Kidney (tissue), 14 donors: ENCODE data around the gene MARCOL. TPM values are rescaled to one million over a fixed set of nuclear protein-coding genes. Genes with fewer than 3 reads are reported as not detected.
"Not testable (repeated sequence)": the region's sequence is repeated elsewhere in the genome, so short reads cannot be mapped to it uniquely, and the experiment has no call there.

Experiments used
- DNase-seq, 5 donors: peaks; one replicate each; pipeline ENCODE4 v3.0.0-alpha.2; 2013 to 2020
- FAIRE-seq: peaks from 2 replicates; lab custom pipeline; 2012; peaks lifted over from hg19 to GRCh38; lab: Jason Lieb, UNC
- H3K27ac ChIP-seq, 2 donors: one replicate each; pipeline ENCODE4 v1.7.0; 2013; ENCODE audit warnings: low read depth in 2 of 2, low read length in 2 of 2, inconsistent platforms in 1 of 2
- H3K27me3 ChIP-seq: one replicate; pipeline ENCODE4 v1.7.1; 2013; ENCODE audit warnings: low read length, inconsistent platforms; ENCODE audit not compliant: control insufficient read depth, insufficient read depth
- H3K36me3 ChIP-seq, 3 donors: one replicate each; pipeline versions ENCODE4 v1.7.0 to v1.7.1; 2013; ENCODE audit warnings: low read length in 3 of 3, control low read depth in 1 of 3, inconsistent platforms in 1 of 3; ENCODE audit not compliant: insufficient read depth in 3 of 3, control insufficient read depth in 2 of 3
- H3K4me1 ChIP-seq, 3 donors: one replicate each; pipeline versions ENCODE4 v1.7.0 to v1.7.1; 2013; ENCODE audit warnings: low read length in 3 of 3, inconsistent platforms in 1 of 3, low read depth in 1 of 3; ENCODE audit not compliant: control insufficient read depth in 2 of 3, insufficient read depth in 2 of 3
- H3K4me3 ChIP-seq, 3 donors: one replicate each; pipeline versions ENCODE4 v1.7.0 to v1.8.1; 2013; ENCODE audit warnings: low read length in 3 of 3, control low read depth in 1 of 3, inconsistent platforms in 1 of 3
- H3K9ac ChIP-seq, 3 donors: one replicate each; pipeline versions ENCODE4 v1.7.0 to v1.7.1; 2013; ENCODE audit warnings: low read length in 3 of 3, control low read depth in 1 of 3, inconsistent platforms in 1 of 3
- H3K9me3 ChIP-seq, 3 donors: one replicate each; pipeline versions ENCODE4 v1.7.0 to v1.7.1; 2013; ENCODE audit warnings: low read length in 3 of 3, control low read depth in 1 of 3, inconsistent platforms in 1 of 3; ENCODE audit not compliant: control insufficient read depth in 2 of 3, insufficient read depth in 1 of 3
- CTCF ChIP-seq: IDR thresholded peaks from 3 replicates; pipeline ENCODE4 v1.5.1; 2012; ENCODE audit warnings: mild to moderate bottlenecking, moderate library complexity, borderline replicate concordance; ENCODE audit not compliant: insufficient read depth; ENCODE audit errors: extremely low read depth
- intact Hi-C: fragments of 100-400 bp; cut with DNase I; formaldehyde crosslinking; loops from one replicate; pipeline ENCODE4 v1.11.1; 2022
- polyA plus RNA-seq: library from polyadenylated mRNA; stranded (reverse); fragments of 350-450 nt; fragmentation: Illumina TruSeq; extraction: RNeasy Lipid Tissue Mini Kit (QIAGEN cat#74804); gene quantifications from one replicate; pipeline ENCODE4 v1.2.3, GENCODE V29; 2014; ENCODE audit warnings: low read depth, low replicate concordance; ENCODE audit not compliant: insufficient read depth
- total RNA-seq: library from RNA; stranded (reverse); fragmentation: NEBNext Ultra II Directional; extraction: Animal tissue kit (Norgen Biotek cat#: 25700); gene quantifications from one replicate; pipeline ENCODE4 v1.2.1, GENCODE V29; 2021
- donor health status: control.
- donor health status: control.
- donor health status: control.
- donor health status: control.
- donor health status: control.
- donor health status: DM: yes; HTN: yes; CAD: no.
- donor health status: Normal renal cell carcinoma (clear cell type).

Gene MARCOL
- total and polyA plus RNA-seq, 2 donors from 2014 or later, result not detected

GRCh38 chr5:148261221-148261620 is 22.9 kb downstream of the MARCOL start:
- no peak for DNase-seq
- TF ChIP-seq CTCF, result no peak
- no peaks in the 10 kb centered on the region for H3K36me3 ChIP-seq
- intact Hi-C loops, result no loop called here
- no peaks in the 10 kb centered on the region for H3K4me1 ChIP-seq
- peaks cover 0 to 7% (median 0%) of the 10 kb centered on the region in 3 donors for H3K9me3 ChIP-seq
- no peak for FAIRE-seq
- no peak overlapping the region for H3K4me3 ChIP-seq
- no peak overlapping the region for H3K9ac ChIP-seq
- H3K27me3 ChIP-seq, result no peaks in the 10 kb centered on the region
- no peak overlapping the region for H3K27ac ChIP-seq

DNA sequence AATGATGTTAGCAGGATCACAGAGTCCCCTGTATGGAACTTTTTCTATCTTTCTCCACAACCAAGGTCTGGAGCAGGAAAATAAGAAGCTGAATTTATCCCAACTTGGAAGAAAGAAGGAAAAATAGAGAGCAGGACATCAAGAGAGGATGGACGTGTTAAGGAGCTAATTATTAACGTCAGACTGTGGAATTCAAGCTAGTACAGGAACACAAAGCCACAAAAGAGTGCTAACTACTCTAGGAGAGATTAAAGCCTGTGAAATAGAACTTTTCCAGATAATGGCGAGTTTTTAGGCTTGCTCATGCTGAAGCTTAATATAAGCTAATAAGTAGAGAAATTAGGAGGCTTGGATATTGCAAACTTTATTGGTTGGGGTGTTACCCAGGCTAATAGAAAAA is 29.6 kb downstream of the MARCOL start:
- Histone ChIP-seq H3K9ac (no peak overlapping the region), H3K36me3 (no peaks in the 10 kb centered on the region), H3K27ac (no peak overlapping the region), H3K27me3 (no peaks in the 10 kb centered on the region), H3K4me3 (no peak overlapping the region), H3K4me1 (no peaks in the 10 kb centered on the region), H3K9me3 (no peaks in the 10 kb centered on the region)
- no peak for TF ChIP-seq CTCF
- intact Hi-C loops, result no loop called here
- peak in 1 of 5 donors; percentile 2 for DNase-seq
- no peak for FAIRE-seq

- Histone ChIP-seq H3K27me3 (no peaks in the 10 kb centered on the region), H3K9ac (no peak within 1 kb of the TSS), H3K36me3 (no peaks in the 10 kb centered on the region), H3K9me3 (no peaks in the 10 kb centered on the region), H3K27ac (no peak within 1 kb of the TSS), H3K4me1 (no peaks in the 10 kb centered on the region), H3K4me3 (no peak within 1 kb of the TSS)
- DNase-seq (no peak), FAIRE-seq (no peak)
- TF ChIP-seq CTCF, result no peak
- intact Hi-C loops, result no loop called here
Observed at GRCh38 chr5:148268566-148268965, 30.2 kb downstream of the MARCOL start, which contains the start of gene SPINK13. SPINK13 (plus strand) TSS chr5:148268794; CDS start chr5:148270073, 1,279 bp downstream.

DNA sequence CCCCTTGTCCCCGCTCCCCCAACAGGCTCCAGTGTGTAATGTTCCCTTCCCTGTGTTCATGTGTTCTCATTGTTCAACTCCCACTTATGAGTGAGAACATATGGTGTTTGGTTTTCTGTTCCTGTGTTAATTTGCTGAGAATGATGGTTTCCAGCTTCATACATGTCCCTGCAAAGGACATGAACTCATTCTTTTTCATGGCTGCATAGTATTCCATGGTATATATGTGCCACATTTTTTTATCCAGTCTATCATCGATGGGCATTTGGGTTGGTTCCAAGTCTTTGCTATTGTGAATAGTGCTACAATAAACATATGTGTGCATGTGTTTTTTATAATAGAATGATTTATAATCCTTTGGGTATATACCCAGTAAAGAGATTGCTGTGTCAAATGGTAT is 36.8 kb downstream of the MARCOL start:
- DNase-seq, H3K9ac ChIP-seq, H3K4me3 ChIP-seq, H3K9me3 ChIP-seq, FAIRE-seq, H3K36me3 ChIP-seq, H3K27me3 ChIP-seq, intact Hi-C loops, H3K27ac ChIP-seq, H3K4me1 ChIP-seq: not testable (repeated sequence)

GRCh38 chr5:148280893-148281292 is 42.6 kb downstream of the MARCOL start:
- FAIRE-seq, result not testable (repeated sequence)

GRCh38 chr5:148281336-148281735 is 43.0 kb downstream of the MARCOL start:
- H3K4me3 ChIP-seq, DNase-seq, H3K9me3 ChIP-seq, H3K36me3 ChIP-seq, H3K27ac ChIP-seq, intact Hi-C loops, FAIRE-seq, H3K9ac ChIP-seq, H3K27me3 ChIP-seq, H3K4me1 ChIP-seq: not testable (repeated sequence)

More at GRCh38 chr5:148280893-148281292, 42.6 kb downstream of the MARCOL start:
- H3K9ac ChIP-seq, H3K9me3 ChIP-seq, intact Hi-C loops, H3K4me1 ChIP-seq, H3K27me3 ChIP-seq, DNase-seq, H3K36me3 ChIP-seq, H3K27ac ChIP-seq, H3K4me3 ChIP-seq: not testable (repeated sequence)
